Heart right ventricle (tissue), 16 donors: Measurements from ENCODE around the gene MAPK11. TPM values are rescaled to one million over a fixed set of nuclear protein-coding genes. Genes with fewer than 3 reads are reported as not detected.

Experiments
- ATAC-seq, 8 donors: fragments of 200-7000 bp; cut with Tn5 transposase; one replicate each; pipeline ENCODE4 v1.9.1; 2020; ENCODE audit warnings: mild to moderate bottlenecking in 8 of 8, moderate library complexity in 8 of 8, moderate number of reproducible peaks in 1 of 8
- DNase-seq, 2 donors: peaks; one replicate each; pipeline ENCODE4 v3.0.0-alpha.2; 2020
- H3K27ac ChIP-seq, 10 donors: fragments of 200-600 bp; sonication (generic) in 2 of 10; one replicate each; pipeline versions ENCODE4 v1.5.0 to v1.8.0; 2020 to 2022; ENCODE audit warnings: mild to moderate bottlenecking in 3 of 10
- H3K27me3 ChIP-seq, 7 donors: fragments of 200-600 bp; one replicate each; pipeline ENCODE4 v1.8.0; 2021 to 2022; ENCODE audit warnings: mild to moderate bottlenecking in 2 of 7
- H3K36me3 ChIP-seq, 9 donors: fragments of 200-600 bp; sonication (generic) in 1 of 9; one replicate each; pipeline versions ENCODE4 v1.5.0 to v1.8.0; 2020 to 2022; ENCODE audit warnings: mild to moderate bottlenecking in 2 of 9
- H3K4me1 ChIP-seq, 9 donors: fragments of 200-600 bp; sonication (generic) in 1 of 9; one replicate each; pipeline versions ENCODE4 v1.5.0 to v1.8.0; 2020 to 2022; ENCODE audit warnings: mild to moderate bottlenecking in 4 of 9
- H3K4me3 ChIP-seq, 10 donors: fragments of 200-600 bp; sonication (generic) in 2 of 10; one replicate each; pipeline versions ENCODE4 v1.5.0 to v1.8.0; 2020 to 2022; ENCODE audit warnings: mild to moderate bottlenecking in 7 of 10, moderate library complexity in 2 of 10
- H3K9me3 ChIP-seq, 11 donors: fragments of 200-600 bp in 10 of 11; sonication (generic) in 2 of 11; one replicate each; pipeline versions ENCODE4 v1.5.0 to v1.8.0; 2013 to 2022; ENCODE audit warnings: mild to moderate bottlenecking in 2 of 11, control low read depth in 1 of 11, moderate library complexity in 1 of 11
- CTCF ChIP-seq, 9 donors: fragments of 200-600 bp; sonication (generic) in 2 of 9; IDR thresholded peaks; one replicate each; pipeline versions ENCODE4 v1.5.0 to v1.8.0; 2021 to 2022; ENCODE audit warnings: antibody characterized with exemption in 9 of 9, mild to moderate bottlenecking in 5 of 9, moderate library complexity in 1 of 9
- WGBS, 2 donors: extraction: QIAGEN DNeasy Blood & Tissue Kit; methylation state at CpG; one replicate each; pipeline ENCODE4 v1.1.7; 2013; ENCODE audit warnings: inconsistent platforms in 1 of 2; 5-methylcytosine and 5-hydroxymethylcytosine counted together
- intact Hi-C, 10 donors: fragments of 100-400 bp; cut with DNase I; formaldehyde crosslinking; loops; one replicate each; pipeline versions ENCODE4 v1.11.1 to v1.14.2; 2022
- polyA plus RNA-seq, 2 donors: library from polyadenylated mRNA; stranded (reverse); fragments of 200-250 nt; gene quantifications; one replicate each; pipeline ENCODE4 v1.2.3, GENCODE V29; 2013
- total RNA-seq, 10 donors: library from RNA; stranded (reverse); fragmentation: NEBNext Ultra II Directional in 3 of 10; extraction: Animal tissue kit (Norgen Biotek cat#: 25700) in 3 of 10; gene quantifications; one replicate each; pipeline versions ENCODE4 v1.2.1 to v1.2.4, GENCODE V29; 2021 to 2023
- donor health status: Arrhythmogenic right ventricular cardiomyopathy.
- donor health status: ischemic (EF 13 %, LVEDD 7.1; RV severe dilation, severe dysfunction).
- donor health status: healthy with polysubstance abuse.
- donor health status: DM: no; HTN: yes; CAD: no.
- donor health status: DM: no; HTN: no; CAD: no.
- donor health status: ischemic (EF 25% LVEDD 6.9; RV normal size, moderate dysfunction).
- donor health status: ischemic (EF 25% LVEDD 5.7; RV mildly dilated, moderate dysfunction).
- donor health status: healthy.
- donor health status: DM: yes; HTN: yes; CAD: no.
- donor health status: Ischemic cardiomyopathy.
- donor health status: ischemic (EF 35%, LVEDD 5.7; RV mildly dilated, moderate dysfunction).
- donor health status: nonischemic (EF 11% LVEDD 7.7; RV severe dilation, severe dysfunction).
- donor health status: DM: yes; HTN: yes; CAD: no.
- donor health status: PGD.
- donor health status: ischemic (EF 29% LVEDD 5.4; RV normal size, mild dysfunction).
- donor health status: nonischemic (EF 23%, LVEDD 6.1; RV moderate dilation, normal function).

The MAPK11 gene
- total and polyA plus RNA-seq, 12 donors = 4.3 to 18.0 (median 7.2) TPM

- 78 to 83% methylated on average over 5 to 7 of the region's 7 CpGs for WGBS, 2 donors
- intact Hi-C loops = no loop called here
- ATAC-seq = no peak
- no peak for TF ChIP-seq CTCF (IDR thresholded peaks at IDR 0.05)
- Histone ChIP-seq H3K36me3 (no peaks in the 10 kb centered on the region), H3K4me3 (no peak overlapping the region), H3K27me3 (no peaks in the 10 kb centered on the region), H3K9me3 (no peaks in the 10 kb centered on the region), H3K4me1 (peaks cover 10 to 35% (median 24%) of the 10 kb centered on the region in 9 donors), H3K27ac (no peak overlapping the region)
- no peak for DNase-seq
Observed at GRCh38 chr22:50313021-50313420, 42.8 kb upstream of the MAPK11 start.

GRCh38 chr22:50312371-50312770, 42.2 kb upstream of the MAPK11 start:
- Histone ChIP-seq H3K27me3 (no peaks in the 10 kb centered on the region), H3K9me3 (no peaks in the 10 kb centered on the region), H3K27ac (no peak overlapping the region), H3K4me1 (peaks cover 12 to 38% (median 27%) of the 10 kb centered on the region in 9 donors), H3K36me3 (no peaks in the 10 kb centered on the region), H3K4me3 (no peak overlapping the region)
- WGBS, 2 donors = 97% methylated on average over 11 of the region's 12 CpGs
- intact Hi-C loops = no loop called here
- DNase-seq = no peak
- no peak for TF ChIP-seq CTCF (IDR thresholded peaks at IDR 0.05)
- ATAC-seq = no peak

GRCh38 chr22:50311606-50312351, 41.6 kb upstream of the MAPK11 start:
- DNase-seq (no peak), ATAC-seq (no peak)
- TF ChIP-seq CTCF (IDR thresholded peaks at IDR 0.05) = no peak

GRCh38 chr22:50310949-50311444, 40.8 kb upstream of the MAPK11 start:
- no peaks in the 10 kb centered on the region for H3K36me3 ChIP-seq
- H3K4me3 ChIP-seq = no peak overlapping the region
- no peak for TF ChIP-seq CTCF (IDR thresholded peaks at IDR 0.05)
- peaks cover 12 to 41% (median 30%) of the 10 kb centered on the region in 9 donors for H3K4me1 ChIP-seq
- ATAC-seq (no peak), DNase-seq (peak in 1 of 2 donors; percentile 9)
- H3K9me3 ChIP-seq = no peaks in the 10 kb centered on the region
- peaks cover 0 to 4% (median 0%) of the 10 kb centered on the region in 7 donors for H3K27me3 ChIP-seq
- WGBS, 2 donors = 91 to 96% methylated on average over 16 of the region's 16 CpGs
- intact Hi-C loops = no loop called here
- no peak overlapping the region for H3K27ac ChIP-seq

More at GRCh38 chr22:50311606-50312351, 41.6 kb upstream of the MAPK11 start:
- Histone ChIP-seq H3K4me3 (no peak overlapping the region), H3K36me3 (no peaks in the 10 kb centered on the region), H3K27ac (no peak overlapping the region), H3K4me1 (peaks cover 12 to 38% (median 27%) of the 10 kb centered on the region in 9 donors), H3K9me3 (no peaks in the 10 kb centered on the region), H3K27me3 (peaks cover 0 to 3% (median 0%) of the 10 kb centered on the region in 7 donors)
- intact Hi-C loops = no loop called here
- WGBS, 2 donors = 76 to 82% methylated on average over 23 of the region's 23 CpGs
